Smooth muscle cell of trachea (primary cell): ENCODE data around the gene MSL2. TPM values are rescaled to one million over a fixed set of nuclear protein-coding genes. Genes with fewer than 3 reads are reported as not detected.

ENCODE experiments used
- total RNA-seq: library from RNA; depleted of rRNA; stranded (reverse); fragments of >200 nt; gene quantifications from 2 replicates; pipeline ENCODE4 v1.2.1, GENCODE V29; 2014

MSL2 gene
- 11.6 and 13.8 TPM in 2 replicates for total RNA-seq

GRCh38 chr3:136196064-136196400 lies at the start of gene MSL2:
MSL2 (minus strand) TSS chr3:136196335; CDS start chr3:136195113, 1,222 bp downstream.

Other genes with a start within 250 kb of the MSL2 start
- gene PPP2R3A, start 230.6 kb downstream of the MSL2 start, total RNA-seq: 16.7 and 20.5 TPM in 2 replicates
- 66.6 and 70.3 TPM in 2 replicates for gene PCCB, start 54.0 kb upstream of the MSL2 start, total RNA-seq